Measurements from ENCODE around the gene HDAC4. TPM values are rescaled to one million over a fixed set of nuclear protein-coding genes. Genes with fewer than 3 reads are reported as not detected.

The HDAC4 gene
- total and polyA plus RNA-seq, 4 donors = 2.9 to 37.2 (median 4.4) TPM

- no peak for DNase-seq (ENCODE audit: low spot score)
- H3K4me3 ChIP-seq (ENCODE audit: low read depth in 1 of 3, low read length in 3 of 3) = no peak overlapping the region
- no peak overlapping the region for H3K27ac ChIP-seq (ENCODE audit: low read depth in 1 of 2, low read length in 2 of 2)
- WGBS = 75% methylated on average over 9 of the region's 9 CpGs
- H3K9me3 ChIP-seq (ENCODE audit: control insufficient read depth in 4 of 4, low read length in 3 of 4) = no peaks in the 10 kb centered on the region
- H3K27me3 ChIP-seq (ENCODE audit: control insufficient read depth in 4 of 4, insufficient read depth in 4 of 4, low read length in 3 of 4) = peaks cover 0 to 3% (median 0%) of the 10 kb centered on the region in 4 donors
- no peak overlapping the region for H3K9ac ChIP-seq (ENCODE audit: low read depth in 1 of 2, low read length in 2 of 2)
- H3K36me3 ChIP-seq (ENCODE audit: control insufficient read depth in 4 of 4, insufficient read depth in 3 of 4, low read depth in 1 of 4, low read length in 3 of 4) = no peaks in the 10 kb centered on the region
- no peaks in the 10 kb centered on the region for H3K4me1 ChIP-seq (ENCODE audit: control insufficient read depth in 4 of 4, insufficient read depth in 4 of 4, low read length in 3 of 4)
- TF ChIP-seq YY1 (IDR thresholded peaks at IDR 0.05) (no peak), NR2F2 (IDR thresholded peaks at IDR 0.05) (no peak), HNF4A (conservative IDR thresholded peaks at IDR 0.05) (no peak), SP1 (IDR thresholded peaks at IDR 0.05) (no peak), TAF1 (conservative IDR thresholded peaks at IDR 0.05) (no peak), FOXA2 (IDR thresholded peaks at IDR 0.05) (no peak)
- TF ChIP-seq, protein P1, sequence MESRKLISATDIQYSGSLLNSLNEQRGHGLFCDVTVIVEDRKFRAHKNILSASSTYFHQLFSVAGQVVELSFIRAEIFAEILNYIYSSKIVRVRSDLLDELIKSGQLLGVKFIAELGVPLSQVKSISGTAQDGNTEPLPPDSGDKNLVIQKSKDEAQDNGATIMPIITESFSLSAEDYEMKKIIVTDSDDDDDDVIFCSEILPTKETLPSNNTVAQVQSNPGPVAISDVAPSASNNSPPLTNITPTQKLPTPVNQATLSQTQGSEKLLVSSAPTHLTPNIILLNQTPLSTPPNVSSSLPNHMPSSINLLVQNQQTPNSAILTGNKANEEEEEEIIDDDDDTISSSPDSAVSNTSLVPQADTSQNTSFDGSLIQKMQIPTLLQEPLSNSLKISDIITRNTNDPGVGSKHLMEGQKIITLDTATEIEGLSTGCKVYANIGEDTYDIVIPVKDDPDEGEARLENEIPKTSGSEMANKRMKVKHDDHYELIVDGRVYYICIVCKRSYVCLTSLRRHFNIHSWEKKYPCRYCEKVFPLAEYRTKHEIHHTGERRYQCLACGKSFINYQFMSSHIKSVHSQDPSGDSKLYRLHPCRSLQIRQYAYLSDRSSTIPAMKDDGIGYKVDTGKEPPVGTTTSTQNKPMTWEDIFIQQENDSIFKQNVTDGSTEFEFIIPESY (IDR thresholded peaks at IDR 0.05) = no peak
Observed at GRCh38 chr2:239014458-239015217, 386.2 kb downstream of the HDAC4 start.

DNA sequence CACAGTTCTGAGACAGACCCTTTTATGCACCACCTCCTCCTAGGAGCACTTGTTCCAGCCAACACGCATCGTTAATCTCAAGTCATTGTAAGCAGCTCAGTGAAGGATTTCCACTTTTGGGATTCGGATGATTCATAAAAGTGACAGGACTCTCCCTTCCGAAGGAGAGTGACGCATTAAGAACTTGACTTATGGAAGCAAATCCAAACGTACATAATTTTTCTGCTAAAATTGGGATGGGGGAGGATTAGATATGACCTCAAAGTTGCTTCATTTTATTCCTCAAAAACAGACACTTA is 387.2 kb downstream of the HDAC4 start:
- no peak for TF ChIP-seq HNF4G (IDR thresholded peaks at IDR 0.05)
- no peak for TF ChIP-seq FOXA2 (IDR thresholded peaks at IDR 0.05)
- TF ChIP-seq RAD21 (IDR thresholded peaks at IDR 0.05) = no peak
- TF ChIP-seq, protein P1 (IDR thresholded peaks at IDR 0.05) = no peak
- TF ChIP-seq NR2F2 (IDR thresholded peaks at IDR 0.05) = no peak
- no peak for TF ChIP-seq REST (IDR thresholded peaks at IDR 0.05)
- no peak for TF ChIP-seq HNF4A (conservative IDR thresholded peaks at IDR 0.05)
- no peak for TF ChIP-seq EGR1 (IDR thresholded peaks at IDR 0.05; ENCODE audit: low read depth in 2 of 2)
- TF ChIP-seq RXRA (IDR thresholded peaks at IDR 0.05) = no peak
- TF ChIP-seq TAF1 (conservative IDR thresholded peaks at IDR 0.05) = no peak
- no peak for TF ChIP-seq MAX (IDR thresholded peaks at IDR 0.05)
- no peak for TF ChIP-seq GABPA (IDR thresholded peaks at IDR 0.05 in 1 of 2, conservative IDR thresholded peaks at IDR 0.05 in 1 of 2)
- no peak for TF ChIP-seq JUND (IDR thresholded peaks at IDR 0.05)
- Histone ChIP-seq H3K9ac (ENCODE audit: low read depth in 1 of 2, low read length in 2 of 2) (no peak overlapping the region), H3K36me3 (ENCODE audit: control insufficient read depth in 4 of 4, insufficient read depth in 3 of 4, low read depth in 1 of 4, low read length in 3 of 4) (no peaks in the 10 kb centered on the region), H3K9me3 (ENCODE audit: control insufficient read depth in 4 of 4, low read length in 3 of 4) (no peaks in the 10 kb centered on the region), H3K27ac (ENCODE audit: low read depth in 1 of 2, low read length in 2 of 2) (no peak overlapping the region), H3K4me3 (ENCODE audit: low read depth in 1 of 3, low read length in 3 of 3) (no peak overlapping the region), H3K4me1 (ENCODE audit: control insufficient read depth in 4 of 4, insufficient read depth in 4 of 4, low read length in 3 of 4) (no peaks in the 10 kb centered on the region), H3K27me3 (ENCODE audit: control insufficient read depth in 4 of 4, insufficient read depth in 4 of 4, low read length in 3 of 4) (no peaks in the 10 kb centered on the region)
- 87% methylated on average over 6 of the region's 6 CpGs for WGBS
- DNase-seq (ENCODE audit: low spot score) = no peak
